Spleen (tissue), 13 donors: ENCODE data around the gene ABCA1. TPM values are rescaled to one million over a fixed set of nuclear protein-coding genes. Genes with fewer than 3 reads are reported as not detected.
"Not testable (repeated sequence)": the region's sequence is repeated elsewhere in the genome, so short reads cannot be mapped to it uniquely, and the experiment has no call there.

Source experiments
- DNase-seq: peaks from one replicate; pipeline ENCODE4 v3.0.0-alpha.2; 2020
- H3K27ac ChIP-seq, 8 donors: fragments of 200-600 bp; sonication (generic) in 7 of 8; 1 replicate in 4 of 8; 2 replicates in 4 of 8; pipeline versions ENCODE4 v1.5.0 to v1.8.0; 2016 to 2021; ENCODE audit warnings: inconsistent platforms in 4 of 8, mild to moderate bottlenecking in 4 of 8, moderate library complexity in 1 of 8
- H3K27me3 ChIP-seq, 7 donors: fragments of 200-600 bp; sonication (generic) in 6 of 7; replicated peaks in 1 of 7; 1 replicate in 4 of 7; 2 replicates in 3 of 7; pipeline versions ENCODE4 v1.5.0 to v1.8.0; 2016 to 2021; ENCODE audit warnings: inconsistent platforms in 3 of 7, mild to moderate bottlenecking in 1 of 7
- H3K36me3 ChIP-seq, 6 donors: fragments of 200-600 bp; sonication (generic) in 5 of 6; 1 replicate in 4 of 6; 2 replicates in 2 of 6; pipeline versions ENCODE4 v1.5.0 to v1.8.0; 2016 to 2021; ENCODE audit warnings: inconsistent platforms in 2 of 6
- H3K4me1 ChIP-seq, 6 donors: fragments of 200-600 bp; sonication (generic) in 5 of 6; 1 replicate in 3 of 6; 2 replicates in 3 of 6; pipeline versions ENCODE4 v1.5.0 to v1.8.0; 2016 to 2021; ENCODE audit warnings: inconsistent platforms in 3 of 6
- H3K4me3 ChIP-seq, 8 donors: fragments of 200-600 bp; sonication (generic) in 7 of 8; 1 replicate in 4 of 8; 2 replicates in 4 of 8; pipeline versions ENCODE4 v1.5.0 to v1.8.0; 2016 to 2021; ENCODE audit warnings: inconsistent platforms in 4 of 8, mild to moderate bottlenecking in 4 of 8, moderate library complexity in 2 of 8
- H3K9me3 ChIP-seq, 8 donors: fragments of 200-600 bp; sonication (generic) in 7 of 8; 1 replicate in 4 of 8; 2 replicates in 4 of 8; pipeline versions ENCODE4 v1.5.0 to v1.8.0; 2016 to 2021; ENCODE audit warnings: inconsistent platforms in 4 of 8
- CTCF ChIP-seq, 11 experiments: fragments of 200-600 bp in 7 of 11; fragments of 450-650 bp in 4 of 11; sonication (generic) in 4 of 11; IDR thresholded peaks in 8 of 11; conservative IDR thresholded peaks in 3 of 11; 1 replicate in 7 of 11; 2 replicates in 4 of 11; pipeline versions ENCODE4 v1.4.0 to v1.8.0; 2016 to 2021; ENCODE audit warnings: antibody characterized with exemption in 11 of 11, inconsistent platforms in 4 of 11, mild to moderate bottlenecking in 1 of 11
- POLR2A ChIP-seq, 3 donors: fragments of 450-650 bp; IDR thresholded peaks; one replicate each; pipeline ENCODE4 v1.5.1; 2017; ENCODE audit warnings: antibody characterized with exemption in 3 of 3, mild to moderate bottlenecking in 1 of 3
- POLR2AphosphoS5 ChIP-seq, 3 donors: sonication (generic); formaldehyde crosslinking; IDR thresholded peaks; one replicate each; pipeline ENCODE4 v1.5.1; 2017; ENCODE audit warnings: antibody characterized with exemption in 3 of 3
- WGBS, 5 donors: extraction: QIAGEN DNeasy Blood & Tissue Kit in 3 of 5; methylation state at CpG; one replicate each; pipeline versions ENCODE4 v1.1.5 to v1.1.7; 2013 to 2018; 5-methylcytosine and 5-hydroxymethylcytosine counted together
- intact Hi-C: fragments of 100-400 bp; cut with DNase I; formaldehyde crosslinking; loops from one replicate; pipeline ENCODE4 v1.15.0; 2023; ENCODE audit warnings: low total_unique reads
- long read RNA-seq, 2 donors: transcript quantifications; one replicate each; lab custom pipeline, GENCODE V29; 2026
- polyA plus RNA-seq, 3 donors: library from polyadenylated mRNA; stranded (reverse); fragments of 200-250 nt; gene quantifications; one replicate each; pipeline ENCODE4 v1.2.1, GENCODE V29; 2013
- total RNA-seq, 7 donors: library from RNA; depleted of rRNA in 3 of 7; stranded (reverse); fragments of >200 nt in 3 of 7; fragmentation: NEBNext Ultra II Directional in 4 of 7; extraction: Animal tissue kit (Norgen Biotek cat#: 25700) in 4 of 7; gene quantifications; one replicate each; pipeline versions ENCODE4 v1.1.0 to v1.2.1, GENCODE V29; 2016 to 2021
- donor health status: healthy with polysubstance abuse.
- donor health status: DM: no; HTN: no; CAD: no; lungs with moderate emphysema.
- donor health status: DM: no; HTN: no; CAD: no.
- donor health status: Bipolar disorder and iron deficiency.
- donor health status: healthy.
- donor health status: DM: no; HTN: no; CAD: no.
- donor health status: DM: yes; HTN: yes; CAD: no.

The ABCA1 gene
- total RNA-seq (10 to 100 TPM; 55.0 to 78.4 (median 68.3) TPM), polyA plus RNA-seq (1 to 10 TPM; 4.5 to 5.0 (median 4.7) TPM)
- long read RNA-seq, donor 1 = 0 reads
- long read RNA-seq, donor 2 = 0 reads

GRCh38 chr9:104927912-104928740 is at the start of gene ABCA1:
TSS of gene ABCA1 (minus strand) at chr9:104928155. CDS start at chr9:104903679, 24,476 bp downstream.
- no peak for TF ChIP-seq CTCF (IDR thresholded peaks at IDR 0.05 in 8 of 11, conservative IDR thresholded peaks at IDR 0.05 in 3 of 11)
- TF ChIP-seq POLR2AphosphoS5 (IDR thresholded peaks at IDR 0.05) = peak; percentile 95 to 98 (median 96)
- peak in 2 of 3 donors; percentile 18 to 66 for TF ChIP-seq POLR2A (IDR thresholded peaks at IDR 0.05)
- WGBS, 5 donors = 7 to 14% (median 8%) methylated on average over 50 to 53 of the region's 53 CpGs
- intact Hi-C loops = loop anchor here (10.0 kb wide), 3 partner anchors 63 to 317 kb away; partner anchors contain the start of gene SLC44A1
- peak; percentile 96 for DNase-seq
- H3K9me3 ChIP-seq = no peaks in the 10 kb centered on the region
- peak within 1 kb of the TSS; percentile 55 to 87 (median 74) for H3K4me3 ChIP-seq
- peak within 1 kb of the TSS; percentile 54 to 90 (median 83) for H3K27ac ChIP-seq
- peaks cover 0 to 18% (median 0%) of the 10 kb centered on the region in 7 donors for H3K27me3 ChIP-seq
- H3K4me1 ChIP-seq = peaks cover 4 to 63% (median 44%) of the 10 kb centered on the region in 6 donors
- no peaks in the 10 kb centered on the region for H3K36me3 ChIP-seq

- TF ChIP-seq POLR2AphosphoS5 (IDR thresholded peaks at IDR 0.05) (no peak), POLR2A (IDR thresholded peaks at IDR 0.05) (no peak), CTCF (IDR thresholded peaks at IDR 0.05 in 8 of 11, conservative IDR thresholded peaks at IDR 0.05 in 3 of 11) (no peak)
- Histone ChIP-seq H3K27ac (no peak overlapping the region), H3K4me3 (no peak overlapping the region), H3K27me3 (no peaks in the 10 kb centered on the region), H3K36me3 (no peaks in the 10 kb centered on the region), H3K4me1 (peaks cover 0 to 7% (median 0%) of the 10 kb centered on the region in 6 donors), H3K9me3 (no peaks in the 10 kb centered on the region)
- no peak for DNase-seq
- intact Hi-C loops = no loop called here
Measured at GRCh38 chr9:104977580-104977979, 49.6 kb upstream of the ABCA1 start.

- intact Hi-C loops = no loop called here
- Histone ChIP-seq H3K36me3 (no peaks in the 10 kb centered on the region), H3K27ac (no peak overlapping the region), H3K4me3 (no peak overlapping the region), H3K27me3 (no peaks in the 10 kb centered on the region), H3K4me1 (peaks cover 0 to 7% (median 0%) of the 10 kb centered on the region in 6 donors), H3K9me3 (no peaks in the 10 kb centered on the region)
- no peak for DNase-seq
- 90 to 98% (median 96%) methylated on average over 6 of the region's 6 CpGs for WGBS, 5 donors
- no peak for TF ChIP-seq POLR2A (IDR thresholded peaks at IDR 0.05)
- TF ChIP-seq POLR2AphosphoS5 (IDR thresholded peaks at IDR 0.05) = no peak
- no peak for TF ChIP-seq CTCF (IDR thresholded peaks at IDR 0.05 in 8 of 11, conservative IDR thresholded peaks at IDR 0.05 in 3 of 11)
Measured at GRCh38 chr9:104977168-104977567, 49.2 kb upstream of the ABCA1 start.

GRCh38 chr9:104975966-104976595 is 48.1 kb upstream of the ABCA1 start:
- WGBS, 5 donors = 80 to 90% (median 83%) methylated on average over 9 of the region's 9 CpGs
- H3K4me1 ChIP-seq, H3K9me3 ChIP-seq, DNase-seq, H3K36me3 ChIP-seq, H3K4me3 ChIP-seq, H3K27ac ChIP-seq, intact Hi-C loops, H3K27me3 ChIP-seq: not testable (repeated sequence)
